Activated CD4-positive, alpha-beta T cell treated with anti-CD3 and anti-CD28 coated beads for 4 hours (primary cell): ENCODE data around the gene ITGB1.

ENCODE experiments used
- DNase-seq, 2 donors: peaks; one replicate each; pipeline ENCODE4 v3.0.0-alpha.2; 2020

Gene ITGB1

DNA sequence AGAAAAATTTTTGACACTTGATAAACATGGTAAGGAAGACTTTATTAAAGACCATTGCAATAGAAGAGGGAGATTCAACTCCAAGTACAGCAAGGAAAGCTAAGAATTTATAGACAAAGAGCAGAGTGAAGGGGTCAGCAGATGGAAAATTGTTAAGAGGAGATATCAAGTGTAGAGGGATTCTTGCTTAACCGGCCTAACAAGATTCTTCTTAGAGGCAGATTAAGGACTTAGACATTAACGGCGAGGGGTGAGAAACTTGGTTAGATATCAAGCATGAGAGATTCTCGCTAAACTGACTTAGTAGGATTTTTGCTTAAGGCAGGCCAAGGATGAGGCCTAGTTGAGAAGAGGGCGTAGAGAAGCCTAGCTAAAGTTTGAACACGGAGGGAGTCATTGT lies 76.0 kb downstream of the ITGB1 start:
- no peak for DNase-seq

GRCh38 chr10:32878646-32879045 lies 79.4 kb downstream of the ITGB1 start:
- DNase-seq, result no peak

- DNase-seq, result no peak
These were observed 80.1 kb downstream of the ITGB1 start for GRCh38 chr10:32877915-32878314.

DNA sequence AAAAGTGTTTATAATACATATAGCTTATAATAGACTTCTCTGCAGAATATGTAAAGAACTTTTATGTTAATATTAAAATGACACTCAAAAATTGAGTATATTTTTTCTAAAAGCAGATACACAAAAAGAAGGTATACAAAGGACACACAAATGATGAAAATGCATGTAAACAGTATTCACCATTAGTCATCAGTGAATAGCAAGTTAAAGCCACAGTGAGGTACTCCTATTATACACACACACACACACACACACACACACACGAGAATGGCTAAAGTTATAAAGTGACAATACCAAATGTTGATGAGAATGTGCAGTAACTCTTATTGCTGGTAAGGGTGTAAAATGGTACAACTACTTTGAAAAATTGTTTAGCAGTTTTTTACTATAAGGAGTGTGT lies 92.9 kb downstream of the ITGB1 start:
- no peak for DNase-seq

DNA sequence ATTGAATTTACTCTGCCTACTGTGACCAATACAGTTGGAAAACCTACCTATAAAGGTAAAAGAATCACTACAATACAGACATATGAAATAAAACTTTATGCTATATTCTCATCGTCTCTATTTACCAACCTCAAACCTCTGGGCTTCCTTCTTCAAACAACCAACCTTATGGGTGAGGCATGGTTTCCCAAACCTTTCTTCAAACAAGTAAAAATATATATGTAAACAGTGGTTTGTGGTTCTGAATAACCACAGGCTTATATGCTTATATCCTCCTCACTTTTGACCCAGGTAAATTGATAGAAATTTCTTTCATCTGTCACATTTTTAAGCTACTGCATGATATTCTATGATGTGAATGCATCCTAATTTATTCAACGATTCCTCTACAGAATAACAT lies 103.6 kb downstream of the ITGB1 start:
- no peak for DNase-seq

DNA sequence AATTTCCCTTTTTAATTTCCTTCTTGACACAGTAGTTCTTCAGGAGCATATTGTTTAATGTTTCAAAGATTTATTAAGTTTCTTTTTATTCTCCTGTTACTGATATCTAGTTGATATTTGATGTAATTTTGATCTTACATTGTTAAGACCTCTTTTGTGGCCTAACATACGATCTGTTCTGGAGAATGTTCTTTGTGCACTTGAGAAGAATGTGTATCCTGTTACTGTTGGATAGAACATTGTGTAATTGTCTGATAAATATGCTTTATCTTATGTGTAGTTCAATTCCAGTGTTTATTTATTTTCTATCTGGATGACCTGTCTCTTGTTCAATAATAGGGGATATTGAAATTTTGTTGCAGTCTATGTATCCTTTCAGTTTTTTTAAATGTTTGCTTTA lies 106.7 kb downstream of the ITGB1 start:
- no peak for DNase-seq
